Astrocyte of the cerebellum (primary cell): Measurements from ENCODE around the gene DSPP.

Experiments used
- DNase-seq: peaks from one replicate; pipeline ENCODE4 v3.0.0-alpha.2; 2011; ENCODE audit warnings: low read depth
- H3K4me3 ChIP-seq: 2 replicates; pipeline ENCODE4 v1.5.1; 2011; ENCODE audit warnings: mild to moderate bottlenecking, low read depth, low read length, moderate library complexity
- CTCF ChIP-seq: IDR thresholded peaks from 2 replicates; pipeline ENCODE4 v1.5.1; 2012; ENCODE audit warnings: low read length, low read depth, moderate library complexity, mild to moderate bottlenecking; ENCODE audit errors: missing control alignments
- in situ Hi-C: cut with HindIII; loops from 2 replicates; pipeline ENCODE4 v1.10.0; 2017; ENCODE audit warnings: low sequenced_read_pairs

The DSPP gene

GRCh38 chr4:87574996-87575395 is 33.3 kb upstream of the DSPP start:
- no peak for DNase-seq
- in situ Hi-C loops: no loop called here
- no peak overlapping the region for H3K4me3 ChIP-seq
- no peak for TF ChIP-seq CTCF

- DNase-seq: no peak
- in situ Hi-C loops: no loop called here
- TF ChIP-seq CTCF: no peak
- H3K4me3 ChIP-seq: no peak overlapping the region
Observed at GRCh38 chr4:87575408-87575807, 32.9 kb upstream of the DSPP start.

GRCh38 chr4:87575983-87576382 is 32.3 kb upstream of the DSPP start:
- in situ Hi-C loops: no loop called here

GRCh38 chr4:87579478-87579877 is 28.9 kb upstream of the DSPP start:
- DNase-seq: no peak
- no peak overlapping the region for H3K4me3 ChIP-seq
- no peak for TF ChIP-seq CTCF
- in situ Hi-C loops: no loop called here

More at GRCh38 chr4:87575983-87576382, 32.3 kb upstream of the DSPP start:
- no peak overlapping the region for H3K4me3 ChIP-seq
- TF ChIP-seq CTCF: no peak
- DNase-seq: no peak

GRCh38 chr4:87580057-87580456 is 28.3 kb upstream of the DSPP start:
- H3K4me3 ChIP-seq: no peak overlapping the region
- in situ Hi-C loops: no loop called here
- no peak for DNase-seq
- TF ChIP-seq CTCF: no peak

- no peak overlapping the region for H3K4me3 ChIP-seq
- in situ Hi-C loops: no loop called here
- DNase-seq: no peak
- no peak for TF ChIP-seq CTCF
Observed at GRCh38 chr4:87584222-87584908, 24.0 kb upstream of the DSPP start.
